ENCODE results near the gene MYL2.

The MYL2 gene

GRCh38 chr12:110913119-110914056 is 7.0 kb downstream of the MYL2 start:
- no peaks in the 10 kb centered on the region for H3K9me3 ChIP-seq (ENCODE audit: insufficient read depth, low read depth, low read length)
- H3K36me3 ChIP-seq (ENCODE audit: insufficient read depth, low read depth, low read length), result no peaks in the 10 kb centered on the region
- H3K4me1 ChIP-seq (ENCODE audit: insufficient read depth, low read length), result 0 out of 2 replicates have a peak, but pooled peaks cover 3% of the 10 kb centered on the region
- H3K9ac ChIP-seq (ENCODE audit: low read depth, low read length), result no peak overlapping the region
- no peaks in the 10 kb centered on the region for H3K27me3 ChIP-seq (ENCODE audit: insufficient read depth, low read length)
- no peak overlapping the region for H3K4me3 ChIP-seq (ENCODE audit: low read length)
- H3K27ac ChIP-seq (ENCODE audit: low read length), result no peak overlapping the region

- no peak overlapping the region for H3K27ac ChIP-seq (ENCODE audit: low read length)
- no peaks in the 10 kb centered on the region for H3K27me3 ChIP-seq (ENCODE audit: insufficient read depth, low read length)
- no peaks in the 10 kb centered on the region for H3K36me3 ChIP-seq (ENCODE audit: insufficient read depth, low read depth, low read length)
- no peak overlapping the region for H3K4me3 ChIP-seq (ENCODE audit: low read length)
- H3K9me3 ChIP-seq (ENCODE audit: insufficient read depth, low read depth, low read length), result no peaks in the 10 kb centered on the region
- H3K9ac ChIP-seq (ENCODE audit: low read depth, low read length), result no peak overlapping the region
- H3K4me1 ChIP-seq (ENCODE audit: insufficient read depth, low read length), result no peaks in the 10 kb centered on the region
These were observed 8.1 kb downstream of the MYL2 start for GRCh38 chr12:110912263-110912662.

- Histone ChIP-seq H3K9me3 (ENCODE audit: insufficient read depth, low read depth, low read length) (no peaks in the 10 kb centered on the region), H3K9ac (ENCODE audit: low read depth, low read length) (no peak overlapping the region), H3K4me1 (ENCODE audit: insufficient read depth, low read length) (no peaks in the 10 kb centered on the region), H3K27ac (ENCODE audit: low read length) (no peak overlapping the region), H3K36me3 (ENCODE audit: insufficient read depth, low read depth, low read length) (no peaks in the 10 kb centered on the region), H3K4me3 (ENCODE audit: low read length) (no peak overlapping the region), H3K27me3 (ENCODE audit: insufficient read depth, low read length) (no peaks in the 10 kb centered on the region)
These were observed 11.8 kb downstream of the MYL2 start for GRCh38 chr12:110908377-110909152.

DNA sequence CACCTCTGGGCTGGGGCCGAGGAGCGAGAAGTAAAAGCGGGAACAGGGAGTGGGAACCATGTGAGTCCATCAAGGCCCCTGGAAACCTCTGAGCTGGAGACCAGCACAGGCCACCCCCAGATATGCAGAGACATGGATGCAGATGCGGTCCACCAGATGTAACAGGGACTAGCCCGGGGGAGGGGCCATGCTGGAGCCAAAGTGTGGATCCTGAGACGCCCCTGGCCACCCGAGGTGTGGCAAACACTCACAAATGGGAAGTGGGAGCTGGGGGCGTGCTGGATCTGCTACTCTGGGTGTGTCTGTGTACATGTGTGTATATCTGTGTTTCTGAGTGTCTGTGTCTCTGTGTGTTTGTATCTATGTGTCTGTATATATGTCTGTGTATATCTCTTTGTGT is 12.8 kb downstream of the MYL2 start:
- H3K9ac ChIP-seq (ENCODE audit: low read depth, low read length), result no peak overlapping the region
- H3K4me1 ChIP-seq (ENCODE audit: insufficient read depth, low read length), result no peaks in the 10 kb centered on the region
- H3K27me3 ChIP-seq (ENCODE audit: insufficient read depth, low read length), result no peaks in the 10 kb centered on the region
- no peak overlapping the region for H3K27ac ChIP-seq (ENCODE audit: low read length)
- no peaks in the 10 kb centered on the region for H3K36me3 ChIP-seq (ENCODE audit: insufficient read depth, low read depth, low read length)
- no peak overlapping the region for H3K4me3 ChIP-seq (ENCODE audit: low read length)
- no peaks in the 10 kb centered on the region for H3K9me3 ChIP-seq (ENCODE audit: insufficient read depth, low read depth, low read length)

GRCh38 chr12:110906985-110907384 is 13.4 kb downstream of the MYL2 start:
- Histone ChIP-seq H3K9ac (ENCODE audit: low read depth, low read length) (no peak overlapping the region), H3K9me3 (ENCODE audit: insufficient read depth, low read depth, low read length) (no peaks in the 10 kb centered on the region), H3K27me3 (ENCODE audit: insufficient read depth, low read length) (no peaks in the 10 kb centered on the region), H3K4me3 (ENCODE audit: low read length) (no peak overlapping the region), H3K36me3 (ENCODE audit: insufficient read depth, low read depth, low read length) (no peaks in the 10 kb centered on the region), H3K27ac (ENCODE audit: low read length) (no peak overlapping the region), H3K4me1 (ENCODE audit: insufficient read depth, low read length) (no peaks in the 10 kb centered on the region)

GRCh38 chr12:110906516-110906915 is 13.9 kb downstream of the MYL2 start:
- no peaks in the 10 kb centered on the region for H3K9me3 ChIP-seq (ENCODE audit: insufficient read depth, low read depth, low read length)
- no peaks in the 10 kb centered on the region for H3K4me1 ChIP-seq (ENCODE audit: insufficient read depth, low read length)

GRCh38 chr12:110906083-110906482 is 14.3 kb downstream of the MYL2 start:
- H3K36me3 ChIP-seq (ENCODE audit: insufficient read depth, low read depth, low read length), result no peaks in the 10 kb centered on the region
- no peaks in the 10 kb centered on the region for H3K4me1 ChIP-seq (ENCODE audit: insufficient read depth, low read length)
- H3K27ac ChIP-seq (ENCODE audit: low read length), result no peak overlapping the region
- H3K9me3 ChIP-seq (ENCODE audit: insufficient read depth, low read depth, low read length), result no peaks in the 10 kb centered on the region
- no peak overlapping the region for H3K4me3 ChIP-seq (ENCODE audit: low read length)
- no peaks in the 10 kb centered on the region for H3K27me3 ChIP-seq (ENCODE audit: insufficient read depth, low read length)
- no peak overlapping the region for H3K9ac ChIP-seq (ENCODE audit: low read depth, low read length)

More at GRCh38 chr12:110906516-110906915, 13.9 kb downstream of the MYL2 start:
- Histone ChIP-seq H3K36me3 (ENCODE audit: insufficient read depth, low read depth, low read length) (no peaks in the 10 kb centered on the region), H3K27me3 (ENCODE audit: insufficient read depth, low read length) (no peaks in the 10 kb centered on the region), H3K9ac (ENCODE audit: low read depth, low read length) (no peak overlapping the region), H3K27ac (ENCODE audit: low read length) (no peak overlapping the region), H3K4me3 (ENCODE audit: low read length) (no peak overlapping the region)

DNA sequence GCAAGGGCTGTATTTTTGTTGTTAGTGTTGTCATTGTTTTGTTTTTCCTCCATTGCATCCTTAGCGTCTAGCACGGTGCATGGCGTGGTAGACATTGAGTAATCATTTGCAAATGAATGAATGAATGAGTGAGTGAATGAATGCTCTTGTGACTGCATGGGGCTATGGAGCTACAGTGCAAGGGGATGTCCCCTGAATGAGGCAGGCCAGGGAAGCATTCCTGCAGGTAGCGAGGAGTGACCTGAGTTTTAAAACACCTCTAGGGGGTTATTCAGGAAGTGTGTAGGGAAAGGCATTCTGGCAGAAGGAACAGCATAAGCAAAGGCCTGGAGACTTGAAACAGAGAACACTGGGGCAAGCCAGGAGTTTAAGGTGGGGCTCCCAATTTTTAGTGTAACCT is 16.9 kb downstream of the MYL2 start:
- no peaks in the 10 kb centered on the region for H3K36me3 ChIP-seq (ENCODE audit: insufficient read depth, low read depth, low read length)

GRCh38 chr12:110901401-110901800 is 19.0 kb downstream of the MYL2 start:
- H3K27me3 ChIP-seq (ENCODE audit: insufficient read depth, low read length), result no peaks in the 10 kb centered on the region
- no peak overlapping the region for H3K27ac ChIP-seq (ENCODE audit: low read length)
- no peaks in the 10 kb centered on the region for H3K36me3 ChIP-seq (ENCODE audit: insufficient read depth, low read depth, low read length)
- no peak overlapping the region for H3K9ac ChIP-seq (ENCODE audit: low read depth, low read length)
- no peaks in the 10 kb centered on the region for H3K9me3 ChIP-seq (ENCODE audit: insufficient read depth, low read depth, low read length)
- H3K4me1 ChIP-seq (ENCODE audit: insufficient read depth, low read length), result no peaks in the 10 kb centered on the region
- no peak overlapping the region for H3K4me3 ChIP-seq (ENCODE audit: low read length)

More for the DNA sequence above, 16.9 kb downstream of the MYL2 start:
- no peak overlapping the region for H3K27ac ChIP-seq (ENCODE audit: low read length)
- no peaks in the 10 kb centered on the region for H3K9me3 ChIP-seq (ENCODE audit: insufficient read depth, low read depth, low read length)
- H3K4me1 ChIP-seq (ENCODE audit: insufficient read depth, low read length), result no peaks in the 10 kb centered on the region
- H3K9ac ChIP-seq (ENCODE audit: low read depth, low read length), result no peak overlapping the region
- no peaks in the 10 kb centered on the region for H3K27me3 ChIP-seq (ENCODE audit: insufficient read depth, low read length)
- no peak overlapping the region for H3K4me3 ChIP-seq (ENCODE audit: low read length)

- no peaks in the 10 kb centered on the region for H3K9me3 ChIP-seq (ENCODE audit: insufficient read depth, low read depth, low read length)
- H3K4me1 ChIP-seq (ENCODE audit: insufficient read depth, low read length), result no peaks in the 10 kb centered on the region
- no peak overlapping the region for H3K4me3 ChIP-seq (ENCODE audit: low read length)
- no peaks in the 10 kb centered on the region; the same call in 1 of the 2 replicates for H3K27me3 ChIP-seq (ENCODE audit: insufficient read depth, low read length)
- no peaks in the 10 kb centered on the region for H3K36me3 ChIP-seq (ENCODE audit: insufficient read depth, low read depth, low read length)
- H3K9ac ChIP-seq (ENCODE audit: low read depth, low read length), result no peak overlapping the region
- no peak overlapping the region for H3K27ac ChIP-seq (ENCODE audit: low read length)
These were observed 23.8 kb downstream of the MYL2 start for GRCh38 chr12:110896559-110896958.

- no peak overlapping the region for H3K27ac ChIP-seq (ENCODE audit: low read length)
- no peak overlapping the region for H3K4me3 ChIP-seq (ENCODE audit: low read length)
- no peaks in the 10 kb centered on the region for H3K36me3 ChIP-seq (ENCODE audit: insufficient read depth, low read depth, low read length)
- H3K27me3 ChIP-seq (ENCODE audit: insufficient read depth, low read length), result no peaks in the 10 kb centered on the region; the same call in 1 of the 2 replicates
- H3K9ac ChIP-seq (ENCODE audit: low read depth, low read length), result no peak overlapping the region
- H3K9me3 ChIP-seq (ENCODE audit: insufficient read depth, low read depth, low read length), result no peaks in the 10 kb centered on the region
- no peaks in the 10 kb centered on the region for H3K4me1 ChIP-seq (ENCODE audit: insufficient read depth, low read length)
These were observed 26.4 kb downstream of the MYL2 start for GRCh38 chr12:110893956-110894355.

Data from iPS-20b (cell line).